ENCODE results near the gene AP3S2.

The AP3S2 gene

GRCh38 chr15:89826671-89827655, 66.8 kb downstream of the AP3S2 start:
- H3K27me3 ChIP-seq (ENCODE audit: insufficient read depth, low read length, poor library complexity, severe bottlenecking), result no peaks in the 10 kb centered on the region
- no peak overlapping the region for H3K4me2 ChIP-seq (ENCODE audit: low read depth, low read length, poor library complexity, severe bottlenecking)
- H3K9ac ChIP-seq (ENCODE audit: low read depth, low read length, poor library complexity, severe bottlenecking), result no peak overlapping the region
- TF ChIP-seq CTCF (conservative IDR thresholded peaks at IDR 0.05; ENCODE audit: low read length) (no peak), EZH2phosphoT487 (IDR thresholded peaks at IDR 0.05; ENCODE audit: borderline replicate concordance) (no peak)
- H3K36me3 ChIP-seq (ENCODE audit: insufficient read depth, low read length), result no peaks in the 10 kb centered on the region
- H3K4me3 ChIP-seq (ENCODE audit: low read length, poor library complexity, severe bottlenecking), result no peak overlapping the region
- peaks cover 6% of the 10 kb centered on the region for H3K4me1 ChIP-seq (ENCODE audit: insufficient read depth, low read length, poor library complexity, severe bottlenecking)
- no peaks in the 10 kb centered on the region for H3K9me3 ChIP-seq (ENCODE audit: insufficient read depth, low read depth, low read length)
- H3F3A ChIP-seq (ENCODE audit: low read depth), result no peaks in the 10 kb centered on the region
- no peaks in the 10 kb centered on the region for H3K9me2 ChIP-seq (replicated peaks; ENCODE audit: low read depth, low read length)
- no peak overlapping the region for H2AFZ ChIP-seq (ENCODE audit: low read length)
- H3K79me2 ChIP-seq (ENCODE audit: insufficient read depth, low read length), result no peaks in the 10 kb centered on the region
- H4K20me1 ChIP-seq (ENCODE audit: insufficient read depth, low read length, poor library complexity, severe bottlenecking), result no peaks in the 10 kb centered on the region

DNA sequence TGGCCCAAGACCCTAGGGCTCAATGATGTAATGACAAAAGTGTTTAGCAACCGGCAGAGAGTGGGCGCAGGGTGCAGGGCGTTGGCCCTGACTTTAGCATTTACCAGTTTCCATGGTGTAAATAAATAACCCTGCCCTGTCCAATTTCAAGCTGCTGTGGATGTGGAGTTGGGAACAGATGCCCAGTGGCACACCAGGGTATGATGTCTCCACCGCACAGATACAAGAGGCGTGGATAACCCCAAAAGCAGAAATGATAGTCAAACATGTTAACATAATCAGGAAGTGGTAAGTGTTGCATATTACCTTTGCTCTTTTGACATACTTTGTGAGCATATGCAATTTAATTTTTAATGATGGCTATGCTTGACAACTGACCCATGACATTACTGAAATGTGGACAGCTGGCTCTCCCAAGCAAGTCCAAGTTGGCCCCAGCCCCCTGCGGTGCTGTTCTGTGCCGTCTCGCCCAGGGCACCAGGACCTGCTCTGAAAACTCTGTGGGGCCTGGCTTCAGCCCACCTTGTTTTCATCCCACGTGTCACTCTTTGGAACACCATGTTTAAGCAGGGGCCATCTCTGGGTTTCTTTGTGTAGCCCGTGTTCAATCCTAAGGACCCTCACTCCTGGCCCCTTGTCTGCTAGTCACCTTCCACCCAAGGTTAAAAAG, 68.4 kb downstream of the AP3S2 start:
- H3K4me3 ChIP-seq (ENCODE audit: low read length, poor library complexity, severe bottlenecking), result no peak overlapping the region
- no peaks in the 10 kb centered on the region for H3K36me3 ChIP-seq (ENCODE audit: insufficient read depth, low read length)
- TF ChIP-seq EZH2phosphoT487 (IDR thresholded peaks at IDR 0.05; ENCODE audit: borderline replicate concordance), result no peak
- no peak for TF ChIP-seq CTCF (conservative IDR thresholded peaks at IDR 0.05; ENCODE audit: low read length)
- no peaks in the 10 kb centered on the region for H3K9me2 ChIP-seq (replicated peaks; ENCODE audit: low read depth, low read length)
- no peaks in the 10 kb centered on the region for H4K20me1 ChIP-seq (ENCODE audit: insufficient read depth, low read length, poor library complexity, severe bottlenecking)
- no peaks in the 10 kb centered on the region for H3K79me2 ChIP-seq (ENCODE audit: insufficient read depth, low read length)
- H3K4me1 ChIP-seq (ENCODE audit: insufficient read depth, low read length, poor library complexity, severe bottlenecking), result peaks cover 6% of the 10 kb centered on the region
- no peaks in the 10 kb centered on the region for H3F3A ChIP-seq (ENCODE audit: low read depth)
- no peak overlapping the region for H3K4me2 ChIP-seq (ENCODE audit: low read depth, low read length, poor library complexity, severe bottlenecking)
- H3K9me3 ChIP-seq (ENCODE audit: insufficient read depth, low read depth, low read length), result no peaks in the 10 kb centered on the region
- no peak overlapping the region for H2AFZ ChIP-seq (ENCODE audit: low read length)
- H3K9ac ChIP-seq (ENCODE audit: low read depth, low read length, poor library complexity, severe bottlenecking), result no peak overlapping the region
- no peaks in the 10 kb centered on the region for H3K27me3 ChIP-seq (ENCODE audit: insufficient read depth, low read length, poor library complexity, severe bottlenecking)

GRCh38 chr15:89824607-89824867, 69.3 kb downstream of the AP3S2 start:
- H3K9me2 ChIP-seq (replicated peaks; ENCODE audit: low read depth, low read length), result no peaks in the 10 kb centered on the region
- H3F3A ChIP-seq (ENCODE audit: low read depth), result no peaks in the 10 kb centered on the region
- H4K20me1 ChIP-seq (ENCODE audit: insufficient read depth, low read length, poor library complexity, severe bottlenecking), result no peaks in the 10 kb centered on the region
- H3K4me1 ChIP-seq (ENCODE audit: insufficient read depth, low read length, poor library complexity, severe bottlenecking), result peaks cover 6% of the 10 kb centered on the region
- no peaks in the 10 kb centered on the region for H3K36me3 ChIP-seq (ENCODE audit: insufficient read depth, low read length)
- no peaks in the 10 kb centered on the region for H3K9me3 ChIP-seq (ENCODE audit: insufficient read depth, low read depth, low read length)
- no peak for TF ChIP-seq CTCF (conservative IDR thresholded peaks at IDR 0.05; ENCODE audit: low read length)
- no peak for TF ChIP-seq EZH2phosphoT487 (IDR thresholded peaks at IDR 0.05; ENCODE audit: borderline replicate concordance)
- H3K79me2 ChIP-seq (ENCODE audit: insufficient read depth, low read length), result no peaks in the 10 kb centered on the region
- H3K4me3 ChIP-seq (ENCODE audit: low read length, poor library complexity, severe bottlenecking), result no peak overlapping the region
- H3K27me3 ChIP-seq (ENCODE audit: insufficient read depth, low read length, poor library complexity, severe bottlenecking), result no peaks in the 10 kb centered on the region
- H3K9ac ChIP-seq (ENCODE audit: low read depth, low read length, poor library complexity, severe bottlenecking), result no peak overlapping the region
- H2AFZ ChIP-seq (ENCODE audit: low read length), result no peak overlapping the region
- H3K4me2 ChIP-seq (ENCODE audit: low read depth, low read length, poor library complexity, severe bottlenecking), result no peak overlapping the region

All from Loucy (cell line).